ENCODE results near the gene PTH1R. TPM values are rescaled to one million over a fixed set of nuclear protein-coding genes. Genes with fewer than 3 reads are reported as not detected.

Gene PTH1R
- total RNA-seq, 6 donors from 2014 or later = 2.6 to 48.2 (median 16.2) TPM

- TF ChIP-seq POLR2AphosphoS5 (IDR thresholded peaks at IDR 0.05) (no peak), CTCF (IDR thresholded peaks at IDR 0.05) (no peak), POLR2A (IDR thresholded peaks at IDR 0.05) (no peak), EP300 (IDR thresholded peaks at IDR 0.05) (no peak)
- Histone ChIP-seq H3K9me3 (no peaks in the 10 kb centered on the region), H3K36me3 (peaks cover 16 to 46% (median 37%) of the 10 kb centered on the region in 4 donors), H3K27me3 (no peaks in the 10 kb centered on the region), H3K4me3 (no peak overlapping the region), H3K27ac (no peak overlapping the region), H3K4me1 (peaks cover 0 to 13% (median 6%) of the 10 kb centered on the region in 4 donors)
- DNase-seq (no peak), ATAC-seq (ENCODE audit: low FRiP score in 2 of 2) (no peak)
- WGBS, 2 donors = 97 to 100% methylated on average over 3 of the region's 3 CpGs
Measured at GRCh38 chr3:46917257-46917656, 39.7 kb downstream of the PTH1R start.

- Histone ChIP-seq H3K9me3 (no peaks in the 10 kb centered on the region), H3K4me3 (no peak overlapping the region), H3K36me3 (peaks cover 16 to 56% (median 46%) of the 10 kb centered on the region in 4 donors), H3K27me3 (no peaks in the 10 kb centered on the region), H3K27ac (no peak overlapping the region), H3K4me1 (peaks cover 0 to 13% (median 6%) of the 10 kb centered on the region in 4 donors)
- no peak for ATAC-seq (ENCODE audit: low FRiP score in 2 of 2)
- 71 to 81% methylated on average over 1 of the region's 1 CpG for WGBS, 2 donors
- DNase-seq = no peak
- no peak for TF ChIP-seq POLR2A (IDR thresholded peaks at IDR 0.05)
- no peak for TF ChIP-seq EP300 (IDR thresholded peaks at IDR 0.05)
- TF ChIP-seq CTCF (IDR thresholded peaks at IDR 0.05) = no peak
- TF ChIP-seq POLR2AphosphoS5 (IDR thresholded peaks at IDR 0.05) = no peak
Measured at GRCh38 chr3:46918202-46918601, 40.7 kb downstream of the PTH1R start.

GRCh38 chr3:46918634-46919033 lies 41.1 kb downstream of the PTH1R start:
- Histone ChIP-seq H3K4me3 (no peak overlapping the region), H3K36me3 (peaks cover 16 to 60% (median 49%) of the 10 kb centered on the region in 4 donors), H3K4me1 (peaks cover 0 to 9% (median 3%) of the 10 kb centered on the region in 4 donors), H3K27me3 (no peaks in the 10 kb centered on the region), H3K9me3 (no peaks in the 10 kb centered on the region), H3K27ac (no peak overlapping the region)
- DNase-seq = no peak
- TF ChIP-seq POLR2AphosphoS5 (IDR thresholded peaks at IDR 0.05) (no peak), EP300 (IDR thresholded peaks at IDR 0.05) (no peak), POLR2A (IDR thresholded peaks at IDR 0.05) (no peak), CTCF (IDR thresholded peaks at IDR 0.05) (no peak)
- WGBS, 2 donors = 95 to 97% methylated on average over 4 of the region's 4 CpGs
- no peak for ATAC-seq (ENCODE audit: low FRiP score in 2 of 2)

- H3K27me3 ChIP-seq = no peaks in the 10 kb centered on the region
- peaks cover 23 to 84% (median 69%) of the 10 kb centered on the region in 4 donors for H3K36me3 ChIP-seq
- no peak for ATAC-seq (ENCODE audit: low FRiP score in 2 of 2)
- TF ChIP-seq CTCF (IDR thresholded peaks at IDR 0.05) = no peak
- H3K9me3 ChIP-seq = no peaks in the 10 kb centered on the region
- 94 to 100% methylated on average over 2 to 4 of the region's 4 CpGs for WGBS, 2 donors
- H3K4me1 ChIP-seq = peaks cover 10 to 19% (median 16%) of the 10 kb centered on the region in 4 donors
- no peak for DNase-seq
- H3K4me3 ChIP-seq = no peak overlapping the region
- H3K27ac ChIP-seq = no peak overlapping the region
Measured at GRCh38 chr3:46921041-46921440, 43.5 kb downstream of the PTH1R start.

- no peak for DNase-seq
- whole genome bisulfite sequencing, 2 donors = 95 to 100% methylated on average over 6 to 7 of the region's 7 CpGs
- no peak for TF ChIP-seq EP300 (IDR thresholded peaks at IDR 0.05)
- no peak for TF ChIP-seq CTCF (IDR thresholded peaks at IDR 0.05)
- TF ChIP-seq POLR2AphosphoS5 (IDR thresholded peaks at IDR 0.05) = no peak
- no peak for TF ChIP-seq POLR2A (IDR thresholded peaks at IDR 0.05)
Measured at GRCh38 chr3:46921871-46922271, 44.4 kb downstream of the PTH1R start.

More at GRCh38 chr3:46921871-46922271, 44.4 kb downstream of the PTH1R start:
- peaks cover 18 to 25% (median 24%) of the 10 kb centered on the region in 4 donors for H3K4me1 ChIP-seq
- no peak overlapping the region for H3K27ac ChIP-seq
- no peak for ATAC-seq (ENCODE audit: low FRiP score in 2 of 2)
- no peaks in the 10 kb centered on the region for H3K27me3 ChIP-seq
- no peaks in the 10 kb centered on the region for H3K9me3 ChIP-seq
- H3K36me3 ChIP-seq = peaks cover 23 to 90% (median 70%) of the 10 kb centered on the region in 4 donors
- H3K4me3 ChIP-seq = no peak overlapping the region

All from upper lobe of left lung (tissue), 6 donors.